SK-N-SH (cell line): ENCODE measurements around the gene SV2C.

ENCODE experiments used
- CHD2 ChIP-seq: fragments of 150-350 bp; IDR thresholded peaks from 2 replicates; pipeline ENCODE4 v1.6.1; 2018; ENCODE audit warnings: low read length; ENCODE audit not compliant: partially characterized antibody
- FOXJ3 ChIP-seq: sonication (generic); formaldehyde crosslinking; IDR thresholded peaks from 2 replicates; pipeline ENCODE4 v1.5.1; 2020; ENCODE audit warnings: mild to moderate bottlenecking, missing genetic modification reagents
- FOXM1 ChIP-seq: IDR thresholded peaks from 2 replicates; pipeline ENCODE4 v1.4.0; 2012; ENCODE audit warnings: low read depth, mild to moderate bottlenecking
- POLR2AphosphoS5 ChIP-seq: IDR thresholded peaks from 2 replicates; pipeline ENCODE4 v1.6.1; 2012; ENCODE audit warnings: low read depth, low read length
- RCOR1 ChIP-seq: fragments of 150-350 bp; IDR thresholded peaks from 2 replicates; pipeline ENCODE4 v1.6.1; 2017; ENCODE audit warnings: antibody characterized with exemption, low read length
- RFX5 ChIP-seq: IDR thresholded peaks from 2 replicates; pipeline ENCODE4 v1.6.1; 2012; ENCODE audit warnings: mild to moderate bottlenecking, improper control_type of control experiment, low read length
- SMC3 ChIP-seq: IDR thresholded peaks from 2 replicates; pipeline ENCODE4 v1.6.1; 2012; ENCODE audit warnings: low read depth, low read length, improper control_type of control experiment
- TAF1 ChIP-seq: IDR thresholded peaks from 2 replicates; pipeline ENCODE4 v1.6.1; 2012; ENCODE audit warnings: low read depth, mild to moderate bottlenecking, low read length, moderate library complexity, borderline replicate concordance
- TCF12 ChIP-seq: IDR thresholded peaks from 2 replicates; pipeline ENCODE4 v1.4.0; 2012
- YY1 ChIP-seq: IDR thresholded peaks from 2 replicates; pipeline ENCODE4 v1.4.0; 2012; ENCODE audit warnings: low read depth, mild to moderate bottlenecking
- TF ChIP-seq, protein P1 (sequence below): fragments of 200-600 bp; sonication (generic); IDR thresholded peaks from 2 replicates; pipeline ENCODE4 v1.6.1; 2017; ENCODE audit warnings: antibody characterized with exemption, mild to moderate bottlenecking, moderate library complexity
- TF ChIP-seq, protein P2 (sequence below): IDR thresholded peaks from 2 replicates; pipeline ENCODE4 v1.6.1; 2012; ENCODE audit warnings: mild to moderate bottlenecking, low read depth, low read length, moderate library complexity
- TF ChIP-seq, protein P3 (sequence below): IDR thresholded peaks from 2 replicates; pipeline ENCODE4 v1.4.0; 2012; ENCODE audit warnings: low read depth
- TF ChIP-seq, protein P4 (sequence below): IDR thresholded peaks from 2 replicates; pipeline ENCODE4 v1.4.0; 2012; ENCODE audit warnings: low read depth, borderline replicate concordance

DNA sequence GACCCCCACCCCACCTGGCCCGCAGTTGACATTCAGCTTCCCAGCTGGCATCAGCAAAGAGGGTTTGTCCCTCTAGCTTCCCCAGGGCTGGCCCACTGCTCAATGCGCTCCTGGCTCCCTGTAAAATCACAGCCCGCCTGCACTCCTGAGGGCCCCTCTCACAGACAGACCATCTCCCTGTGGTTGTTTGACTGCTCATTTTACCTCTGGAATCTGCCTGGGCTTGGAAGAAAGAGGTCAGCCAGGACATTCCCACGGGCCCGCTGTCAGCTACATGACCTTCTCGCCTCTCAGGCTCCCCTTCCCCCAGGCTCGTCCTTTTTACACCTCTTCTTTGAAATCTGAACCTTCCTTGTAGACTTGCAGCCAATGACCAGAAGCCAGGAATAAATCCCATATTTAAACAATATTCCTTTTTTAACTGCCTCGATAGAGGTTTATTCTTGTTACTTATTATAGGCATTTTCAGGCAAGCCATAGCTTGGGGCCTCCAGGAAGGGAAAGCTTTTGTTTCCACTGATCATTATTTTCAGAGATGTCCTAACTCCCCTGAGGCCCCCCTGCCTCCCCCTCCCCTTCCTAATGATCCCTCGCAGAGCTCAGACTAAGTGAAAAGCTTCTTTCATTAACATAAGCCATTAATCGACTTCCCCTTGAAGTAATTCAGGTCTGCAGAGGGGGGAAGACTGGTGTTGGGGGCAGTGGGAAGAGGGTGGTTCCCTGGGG lies 243.6 kb downstream of the SV2C start:
- TF ChIP-seq POLR2AphosphoS5, result no peak
- TF ChIP-seq, protein P1, sequence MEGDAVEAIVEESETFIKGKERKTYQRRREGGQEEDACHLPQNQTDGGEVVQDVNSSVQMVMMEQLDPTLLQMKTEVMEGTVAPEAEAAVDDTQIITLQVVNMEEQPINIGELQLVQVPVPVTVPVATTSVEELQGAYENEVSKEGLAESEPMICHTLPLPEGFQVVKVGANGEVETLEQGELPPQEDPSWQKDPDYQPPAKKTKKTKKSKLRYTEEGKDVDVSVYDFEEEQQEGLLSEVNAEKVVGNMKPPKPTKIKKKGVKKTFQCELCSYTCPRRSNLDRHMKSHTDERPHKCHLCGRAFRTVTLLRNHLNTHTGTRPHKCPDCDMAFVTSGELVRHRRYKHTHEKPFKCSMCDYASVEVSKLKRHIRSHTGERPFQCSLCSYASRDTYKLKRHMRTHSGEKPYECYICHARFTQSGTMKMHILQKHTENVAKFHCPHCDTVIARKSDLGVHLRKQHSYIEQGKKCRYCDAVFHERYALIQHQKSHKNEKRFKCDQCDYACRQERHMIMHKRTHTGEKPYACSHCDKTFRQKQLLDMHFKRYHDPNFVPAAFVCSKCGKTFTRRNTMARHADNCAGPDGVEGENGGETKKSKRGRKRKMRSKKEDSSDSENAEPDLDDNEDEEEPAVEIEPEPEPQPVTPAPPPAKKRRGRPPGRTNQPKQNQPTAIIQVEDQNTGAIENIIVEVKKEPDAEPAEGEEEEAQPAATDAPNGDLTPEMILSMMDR, result no peak
- no peak for TF ChIP-seq CHD2
- TF ChIP-seq RFX5, result no peak
- no peak for TF ChIP-seq RCOR1
- TF ChIP-seq SMC3, result no peak
- TF ChIP-seq TCF12, result no peak
- TF ChIP-seq, protein P2, sequence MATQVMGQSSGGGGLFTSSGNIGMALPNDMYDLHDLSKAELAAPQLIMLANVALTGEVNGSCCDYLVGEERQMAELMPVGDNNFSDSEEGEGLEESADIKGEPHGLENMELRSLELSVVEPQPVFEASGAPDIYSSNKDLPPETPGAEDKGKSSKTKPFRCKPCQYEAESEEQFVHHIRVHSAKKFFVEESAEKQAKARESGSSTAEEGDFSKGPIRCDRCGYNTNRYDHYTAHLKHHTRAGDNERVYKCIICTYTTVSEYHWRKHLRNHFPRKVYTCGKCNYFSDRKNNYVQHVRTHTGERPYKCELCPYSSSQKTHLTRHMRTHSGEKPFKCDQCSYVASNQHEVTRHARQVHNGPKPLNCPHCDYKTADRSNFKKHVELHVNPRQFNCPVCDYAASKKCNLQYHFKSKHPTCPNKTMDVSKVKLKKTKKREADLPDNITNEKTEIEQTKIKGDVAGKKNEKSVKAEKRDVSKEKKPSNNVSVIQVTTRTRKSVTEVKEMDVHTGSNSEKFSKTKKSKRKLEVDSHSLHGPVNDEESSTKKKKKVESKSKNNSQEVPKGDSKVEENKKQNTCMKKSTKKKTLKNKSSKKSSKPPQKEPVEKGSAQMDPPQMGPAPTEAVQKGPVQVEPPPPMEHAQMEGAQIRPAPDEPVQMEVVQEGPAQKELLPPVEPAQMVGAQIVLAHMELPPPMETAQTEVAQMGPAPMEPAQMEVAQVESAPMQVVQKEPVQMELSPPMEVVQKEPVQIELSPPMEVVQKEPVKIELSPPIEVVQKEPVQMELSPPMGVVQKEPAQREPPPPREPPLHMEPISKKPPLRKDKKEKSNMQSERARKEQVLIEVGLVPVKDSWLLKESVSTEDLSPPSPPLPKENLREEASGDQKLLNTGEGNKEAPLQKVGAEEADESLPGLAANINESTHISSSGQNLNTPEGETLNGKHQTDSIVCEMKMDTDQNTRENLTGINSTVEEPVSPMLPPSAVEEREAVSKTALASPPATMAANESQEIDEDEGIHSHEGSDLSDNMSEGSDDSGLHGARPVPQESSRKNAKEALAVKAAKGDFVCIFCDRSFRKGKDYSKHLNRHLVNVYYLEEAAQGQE, result no peak
- TF ChIP-seq TAF1, result no peak
- TF ChIP-seq FOXJ3 (CRISPR knock-in tag), result no peak
- TF ChIP-seq, protein P3, sequence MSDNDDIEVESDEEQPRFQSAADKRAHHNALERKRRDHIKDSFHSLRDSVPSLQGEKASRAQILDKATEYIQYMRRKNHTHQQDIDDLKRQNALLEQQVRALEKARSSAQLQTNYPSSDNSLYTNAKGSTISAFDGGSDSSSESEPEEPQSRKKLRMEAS, result no peak
- no peak for TF ChIP-seq YY1
- TF ChIP-seq FOXM1, result no peak
- TF ChIP-seq, protein P4, sequence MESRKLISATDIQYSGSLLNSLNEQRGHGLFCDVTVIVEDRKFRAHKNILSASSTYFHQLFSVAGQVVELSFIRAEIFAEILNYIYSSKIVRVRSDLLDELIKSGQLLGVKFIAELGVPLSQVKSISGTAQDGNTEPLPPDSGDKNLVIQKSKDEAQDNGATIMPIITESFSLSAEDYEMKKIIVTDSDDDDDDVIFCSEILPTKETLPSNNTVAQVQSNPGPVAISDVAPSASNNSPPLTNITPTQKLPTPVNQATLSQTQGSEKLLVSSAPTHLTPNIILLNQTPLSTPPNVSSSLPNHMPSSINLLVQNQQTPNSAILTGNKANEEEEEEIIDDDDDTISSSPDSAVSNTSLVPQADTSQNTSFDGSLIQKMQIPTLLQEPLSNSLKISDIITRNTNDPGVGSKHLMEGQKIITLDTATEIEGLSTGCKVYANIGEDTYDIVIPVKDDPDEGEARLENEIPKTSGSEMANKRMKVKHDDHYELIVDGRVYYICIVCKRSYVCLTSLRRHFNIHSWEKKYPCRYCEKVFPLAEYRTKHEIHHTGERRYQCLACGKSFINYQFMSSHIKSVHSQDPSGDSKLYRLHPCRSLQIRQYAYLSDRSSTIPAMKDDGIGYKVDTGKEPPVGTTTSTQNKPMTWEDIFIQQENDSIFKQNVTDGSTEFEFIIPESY, result no peak
